ENCODE data around the gene TRAIP. TPM values are rescaled to one million over a fixed set of nuclear protein-coding genes. Genes with fewer than 3 reads are reported as not detected.

Gene TRAIP
- total RNA-seq, 1 experiment from 2014 or later, result 18.5 TPM

GRCh38 chr3:49841126-49841696, 15.2 kb downstream of the TRAIP start:
- H3K4me3 ChIP-seq (ENCODE audit: low read depth in 2 of 2, low read length in 2 of 2), result no peak overlapping the region
- H3K9me3 ChIP-seq (ENCODE audit: control insufficient read depth, insufficient read depth, low read depth, low read length), result no peaks in the 10 kb centered on the region
- no peak overlapping the region for H3K27ac ChIP-seq (ENCODE audit: low read length)
- intact Hi-C loops (cut with micrococcal nuclease; ENCODE audit: unreplicated experiment) (no loop called here), in situ Hi-C loops (cut with HindIII; ENCODE audit: low pct_unique_long_range_greater_than_20kb, low sequenced_read_pairs) (no loop called here)
- no TSS peak for BruUV-seq (replicated peaks)
- no peaks in the 10 kb centered on the region for H3K27me3 ChIP-seq (ENCODE audit: control insufficient read depth, insufficient read depth, low read length)
- CTCF ChIA-PET, result interaction anchor here (0.6 to 1.1 kb wide), 3 partner anchors 28 to 117 kb away, joined by 3 read pairs; partner anchors contain the start of genes GMPPB and UBA7
- POLR2A ChIA-PET, result no interaction called here
- DNase-seq (ENCODE audit: low read depth, low spot score), result peak; percentile 24
- peak; percentile 72 for ATAC-seq
- peak; percentile 71; the same call in 1 of the 2 replicates for TF ChIP-seq CTCF (IDR thresholded peaks at IDR 0.05)
- TF ChIP-seq TCF7L2 (IDR thresholded peaks at IDR 0.05; ENCODE audit: low read depth, low read length), result no peak
- H3K36me3 ChIP-seq (ENCODE audit: control insufficient read depth, insufficient read depth, low read length), result no peaks in the 10 kb centered on the region; the same call in 1 of the 2 replicates
- H3K4me1 ChIP-seq (ENCODE audit: control insufficient read depth, insufficient read depth, low read length), result no peaks in the 10 kb centered on the region

GRCh38 chr3:49840388-49840787, 16.0 kb downstream of the TRAIP start:
- Histone ChIP-seq H3K27me3 (ENCODE audit: control insufficient read depth, insufficient read depth, low read length) (no peaks in the 10 kb centered on the region), H3K4me1 (ENCODE audit: control insufficient read depth, insufficient read depth, low read length) (no peaks in the 10 kb centered on the region), H3K9me3 (ENCODE audit: control insufficient read depth, insufficient read depth, low read depth, low read length) (no peaks in the 10 kb centered on the region), H3K36me3 (ENCODE audit: control insufficient read depth, insufficient read depth, low read length) (no peaks in the 10 kb centered on the region), H3K27ac (ENCODE audit: low read length) (no peak overlapping the region), H3K4me3 (ENCODE audit: low read depth in 2 of 2, low read length in 2 of 2) (no peak overlapping the region)
- in situ Hi-C loops (cut with HindIII; ENCODE audit: low pct_unique_long_range_greater_than_20kb, low sequenced_read_pairs), result no loop called here
- DNase-seq (ENCODE audit: low read depth, low spot score), result no peak
- TF ChIP-seq REST (IDR thresholded peaks at IDR 0.05; ENCODE audit: insufficient read depth in 1 of 2, low read depth in 2 of 2, low read length in 1 of 2) (no peak), CTCF (IDR thresholded peaks at IDR 0.05) (no peak), SIN3A (IDR thresholded peaks at IDR 0.05; ENCODE audit: borderline replicate concordance, insufficient read depth, low read depth, low read length) (no peak), TCF7L2 (IDR thresholded peaks at IDR 0.05; ENCODE audit: low read depth, low read length) (no peak), POLR2AphosphoS5 (IDR thresholded peaks at IDR 0.05; ENCODE audit: low read depth, low read length) (no peak)
- intact Hi-C loops (cut with micrococcal nuclease; ENCODE audit: unreplicated experiment), result no loop called here
- POLR2A ChIA-PET, result no interaction called here
- ATAC-seq, result no peak
- BruUV-seq (replicated peaks), result no TSS peak
- CTCF ChIA-PET, result interaction anchor here (3.1 kb wide), 1 partner anchor 38 kb away, joined by 19 read pairs; the partner anchor contains the start of gene INKA1

Data from Panc1 (cell line).